GM23338 (cell line): Measurements from ENCODE around the gene KREMEN2.

Experiments
- CREB1 ChIP-seq: fragments of 250-450 bp; sonication (Bioruptor Pico); IDR thresholded peaks from 2 replicates; pipeline ENCODE4 v1.5.0; 2020; ENCODE audit warnings: low read depth, mild to moderate bottlenecking, moderate library complexity
- CTCF ChIP-seq, 2 experiments: fragments of 200-600 bp in 1 of 2; sonication (generic) in 1 of 2; conservative IDR thresholded peaks; 2 replicates each; pipeline versions ENCODE4 v1.5.1 to v1.6.1; 2016 to 2017; ENCODE audit warnings: antibody characterized with exemption in 2 of 2, low read depth in 2 of 2, mild to moderate bottlenecking in 2 of 2, moderate library complexity in 1 of 2
- ETS1 ChIP-seq: IDR thresholded peaks from 2 replicates; pipeline ENCODE4 v1.6.1; 2016; ENCODE audit warnings: antibody characterized with exemption
- EZH2 ChIP-seq: fragments of 200-600 bp; sonication (generic); IDR thresholded peaks from one replicate; pipeline ENCODE4 v1.8.0; 2017; ENCODE audit warnings: antibody characterized with exemption, mild to moderate bottlenecking, low read depth; ENCODE audit not compliant: unreplicated experiment
- EZH2phosphoT487 ChIP-seq: fragments of 200-600 bp; sonication (generic); IDR thresholded peaks from one replicate; pipeline ENCODE4 v1.8.1; 2018; ENCODE audit warnings: antibody characterized with exemption; ENCODE audit not compliant: unreplicated experiment
- JUNB ChIP-seq: IDR thresholded peaks from one replicate; pipeline ENCODE4 v1.6.1; 2016; ENCODE audit warnings: antibody characterized with exemption; ENCODE audit not compliant: unreplicated experiment
- NANOG ChIP-seq: IDR thresholded peaks from 2 replicates; pipeline ENCODE4 v1.6.1; 2016; ENCODE audit warnings: antibody characterized with exemption, borderline replicate concordance
- POLR2AphosphoS5 ChIP-seq: IDR thresholded peaks from 2 replicates; pipeline ENCODE4 v1.6.1; 2016; ENCODE audit warnings: antibody characterized with exemption, low read depth
- REST ChIP-seq: IDR thresholded peaks from one replicate; pipeline ENCODE4 v1.6.1; 2018; ENCODE audit warnings: antibody characterized with exemption; ENCODE audit not compliant: unreplicated experiment
- STAT1 ChIP-seq: IDR thresholded peaks from one replicate; pipeline ENCODE4 v1.6.1; 2016; ENCODE audit warnings: antibody characterized with exemption; ENCODE audit not compliant: unreplicated experiment
- ZNF462 ChIP-seq: fragments of 250-450 bp; sonication (Bioruptor Pico); IDR thresholded peaks from 2 replicates; pipeline ENCODE4 v1.5.0; 2020; ENCODE audit warnings: mild to moderate bottlenecking, moderate library complexity

- TF ChIP-seq REST (no peak), ETS1 (no peak), CTCF (conservative IDR thresholded peaks at IDR 0.05; ENCODE audit: low read depth in 2 of 2) (no peak), EZH2phosphoT487 (no peak), EZH2 (no peak), NANOG (no peak), CREB1 (CRISPR knock-in tag) (no peak), POLR2AphosphoS5 (no peak), ZNF462 (CRISPR knock-in tag) (no peak), JUNB (no peak), STAT1 (no peak)
Measured at GRCh38 chr16:2928796-2929195, 35.3 kb upstream of the KREMEN2 start.
